Progenitor cell of endocrine pancreas (in vitro differentiated cells): ENCODE measurements around the gene PAK1IP1. TPM values are rescaled to one million over a fixed set of nuclear protein-coding genes. Genes with fewer than 3 reads are reported as not detected.
A peak's percentile ranks its signal among the peaks of the same experiment; 100 is the strongest.
"Not testable (repeated sequence)": the region's sequence is repeated elsewhere in the genome, so short reads cannot be mapped to it uniquely, and the experiment has no call there.

Experiments
- DNase-seq: peaks from one replicate; pipeline ENCODE4 v3.0.0; 2021; ENCODE audit warnings: low spot score; ENCODE audit not compliant: unreplicated experiment
- H3K27ac Mint-ChIP-seq: 2 replicates; pipeline ENCODE4 v1.8.0; 2021; ENCODE audit warnings: mild to moderate bottlenecking, moderate library complexity, mixed read lengths
- H3K27me3 Mint-ChIP-seq: 2 replicates; pipeline ENCODE4 v1.8.0; 2021; ENCODE audit warnings: mixed read lengths
- H3K36me3 Mint-ChIP-seq: 2 replicates; pipeline ENCODE4 v1.8.0; 2022; ENCODE audit warnings: mixed read lengths; ENCODE audit not compliant: insufficient read depth
- H3K4me1 Mint-ChIP-seq: 2 replicates; pipeline ENCODE4 v1.8.0; 2021; ENCODE audit warnings: low read depth, mixed read lengths
- H3K4me3 Mint-ChIP-seq: 2 replicates; pipeline ENCODE4 v1.8.0; 2021; ENCODE audit warnings: low read depth, mild to moderate bottlenecking, moderate library complexity, mixed read lengths
- H3K9me3 Mint-ChIP-seq: 2 replicates; pipeline ENCODE4 v1.8.0; 2021; ENCODE audit warnings: low read depth, mixed read lengths
- long read RNA-seq: library from polyadenylated mRNA; unstranded; transcript quantifications from one replicate; pipeline ENCODE4 v2.0.0, GENCODE V29; 2020
- total RNA-seq: library from RNA; stranded (reverse); gene quantifications from 2 replicates; pipeline ENCODE4 v1.2.1, GENCODE V29; 2021
- TF ChIP-seq, protein P1 (sequence below): fragments of 200-600 bp; sonication (generic); IDR thresholded peaks from one replicate; pipeline ENCODE4 v1.5.0; 2021; ENCODE audit warnings: antibody characterized with exemption, mild to moderate bottlenecking; ENCODE audit not compliant: unreplicated experiment

PAK1IP1 gene, protein sequence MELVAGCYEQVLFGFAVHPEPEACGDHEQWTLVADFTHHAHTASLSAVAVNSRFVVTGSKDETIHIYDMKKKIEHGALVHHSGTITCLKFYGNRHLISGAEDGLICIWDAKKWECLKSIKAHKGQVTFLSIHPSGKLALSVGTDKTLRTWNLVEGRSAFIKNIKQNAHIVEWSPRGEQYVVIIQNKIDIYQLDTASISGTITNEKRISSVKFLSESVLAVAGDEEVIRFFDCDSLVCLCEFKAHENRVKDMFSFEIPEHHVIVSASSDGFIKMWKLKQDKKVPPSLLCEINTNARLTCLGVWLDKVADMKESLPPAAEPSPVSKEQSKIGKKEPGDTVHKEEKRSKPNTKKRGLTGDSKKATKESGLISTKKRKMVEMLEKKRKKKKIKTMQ
- total RNA-seq = 12.9 and 14.1 TPM in 2 replicates
- long read RNA-seq, transcript PAK1IP1-201 (10 exons, 1,800 nt) = major isoform, 21 of 40 reads
- long read RNA-seq, partial matches to known transcripts = 3 of 40 reads
- long read RNA-seq, other reads (novel, unspliced or antisense) = 16 of 40 reads

DNA sequence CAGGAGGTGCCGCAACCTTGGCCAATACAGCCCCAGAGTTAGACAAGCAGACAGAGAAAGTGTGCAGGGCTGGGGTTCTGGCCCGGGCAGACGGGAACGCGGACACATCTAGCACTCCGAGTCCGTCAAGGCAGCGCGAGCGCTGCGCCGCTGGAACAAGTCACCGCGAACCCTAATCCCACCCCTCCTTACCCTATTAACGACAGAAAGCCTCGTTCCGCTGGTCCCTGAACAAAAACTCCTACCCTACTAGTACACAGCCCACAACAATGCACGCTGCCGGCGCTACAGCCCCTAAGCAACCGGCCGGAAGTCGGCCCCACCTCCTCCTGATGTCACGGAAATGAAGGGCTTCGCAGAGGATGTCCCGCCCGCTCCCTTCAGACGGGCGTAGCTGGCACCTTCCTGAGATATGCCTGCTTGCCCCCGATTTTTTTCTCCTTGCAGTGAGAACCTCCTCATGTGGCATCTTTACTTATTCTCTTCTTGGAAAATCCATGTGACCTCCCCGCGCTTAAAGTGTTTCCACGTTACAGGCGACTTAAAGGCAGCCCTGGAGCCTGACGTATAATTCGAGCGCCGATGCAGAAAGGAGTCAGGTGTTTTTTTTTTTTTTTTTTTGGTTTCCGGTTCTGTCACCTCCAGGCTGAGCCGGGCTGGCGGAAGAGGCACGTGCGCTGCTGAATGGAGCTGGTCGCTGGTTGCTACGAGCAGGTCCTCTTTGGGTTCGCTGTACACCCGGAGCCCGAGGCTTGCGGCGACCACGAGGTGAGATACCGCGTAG, at the start of gene PAK1IP1, which contains the start of gene C6orf52:
TSS of gene PAK1IP1 (plus strand) at position 671 of the 784 bp plus-strand sequence. CDS start at position 685, 14 bp downstream.
TSS of gene C6orf52 (minus strand) at position 315 of the 784 bp plus-strand sequence. CDS start 7,066 bp downstream, outside the sequence.
- Mint-ChIP-seq H3K27ac (peak within 1 kb of the TSS; percentile 100), H3K4me1 (peaks cover 40% of the 10 kb centered on the region), H3K27me3 (no peaks in the 10 kb centered on the region), H3K4me3 (peak within 1 kb of the TSS; percentile 97), H3K9me3 (no peaks in the 10 kb centered on the region), H3K36me3 (peaks cover 2% of the 10 kb centered on the region)
- TF ChIP-seq, protein P1, sequence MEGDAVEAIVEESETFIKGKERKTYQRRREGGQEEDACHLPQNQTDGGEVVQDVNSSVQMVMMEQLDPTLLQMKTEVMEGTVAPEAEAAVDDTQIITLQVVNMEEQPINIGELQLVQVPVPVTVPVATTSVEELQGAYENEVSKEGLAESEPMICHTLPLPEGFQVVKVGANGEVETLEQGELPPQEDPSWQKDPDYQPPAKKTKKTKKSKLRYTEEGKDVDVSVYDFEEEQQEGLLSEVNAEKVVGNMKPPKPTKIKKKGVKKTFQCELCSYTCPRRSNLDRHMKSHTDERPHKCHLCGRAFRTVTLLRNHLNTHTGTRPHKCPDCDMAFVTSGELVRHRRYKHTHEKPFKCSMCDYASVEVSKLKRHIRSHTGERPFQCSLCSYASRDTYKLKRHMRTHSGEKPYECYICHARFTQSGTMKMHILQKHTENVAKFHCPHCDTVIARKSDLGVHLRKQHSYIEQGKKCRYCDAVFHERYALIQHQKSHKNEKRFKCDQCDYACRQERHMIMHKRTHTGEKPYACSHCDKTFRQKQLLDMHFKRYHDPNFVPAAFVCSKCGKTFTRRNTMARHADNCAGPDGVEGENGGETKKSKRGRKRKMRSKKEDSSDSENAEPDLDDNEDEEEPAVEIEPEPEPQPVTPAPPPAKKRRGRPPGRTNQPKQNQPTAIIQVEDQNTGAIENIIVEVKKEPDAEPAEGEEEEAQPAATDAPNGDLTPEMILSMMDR = no peak
- DNase-seq = peak; percentile 66

DNA sequence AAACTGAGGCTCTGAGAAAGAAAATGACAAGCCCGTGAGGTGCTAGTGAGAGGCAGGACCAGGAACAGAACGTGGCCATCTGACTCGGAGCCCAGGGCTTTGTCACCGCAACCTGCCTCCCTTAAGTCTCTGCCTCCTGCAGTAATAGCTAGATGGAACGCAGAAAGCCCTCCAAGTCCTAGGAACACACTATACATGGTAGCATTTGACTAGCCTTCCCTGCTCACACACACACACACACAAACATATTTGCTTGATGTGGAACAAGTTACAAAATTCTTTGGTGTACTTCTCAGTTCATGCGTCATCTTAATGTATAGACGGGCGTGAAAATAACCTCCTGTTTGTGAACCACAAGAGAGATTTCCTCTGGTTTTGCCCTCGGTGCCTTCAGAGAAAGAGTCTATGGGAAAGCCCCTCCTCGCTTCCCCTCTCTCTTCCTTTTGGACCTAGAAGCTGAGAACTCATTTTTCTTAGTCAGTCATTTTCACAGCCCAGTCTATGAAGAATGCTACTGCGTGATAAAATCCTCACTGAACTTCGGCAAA, 39.2 kb upstream of the PAK1IP1 start:
- Mint-ChIP-seq H3K4me1 (no peaks in the 10 kb centered on the region), H3K27me3 (peaks cover 38% of the 10 kb centered on the region), H3K9me3 (no peaks in the 10 kb centered on the region), H3K27ac (no peak overlapping the region), H3K36me3 (no peaks in the 10 kb centered on the region), H3K4me3 (no peak overlapping the region)
- DNase-seq = no peak
- TF ChIP-seq, protein P1 = no peak

DNA sequence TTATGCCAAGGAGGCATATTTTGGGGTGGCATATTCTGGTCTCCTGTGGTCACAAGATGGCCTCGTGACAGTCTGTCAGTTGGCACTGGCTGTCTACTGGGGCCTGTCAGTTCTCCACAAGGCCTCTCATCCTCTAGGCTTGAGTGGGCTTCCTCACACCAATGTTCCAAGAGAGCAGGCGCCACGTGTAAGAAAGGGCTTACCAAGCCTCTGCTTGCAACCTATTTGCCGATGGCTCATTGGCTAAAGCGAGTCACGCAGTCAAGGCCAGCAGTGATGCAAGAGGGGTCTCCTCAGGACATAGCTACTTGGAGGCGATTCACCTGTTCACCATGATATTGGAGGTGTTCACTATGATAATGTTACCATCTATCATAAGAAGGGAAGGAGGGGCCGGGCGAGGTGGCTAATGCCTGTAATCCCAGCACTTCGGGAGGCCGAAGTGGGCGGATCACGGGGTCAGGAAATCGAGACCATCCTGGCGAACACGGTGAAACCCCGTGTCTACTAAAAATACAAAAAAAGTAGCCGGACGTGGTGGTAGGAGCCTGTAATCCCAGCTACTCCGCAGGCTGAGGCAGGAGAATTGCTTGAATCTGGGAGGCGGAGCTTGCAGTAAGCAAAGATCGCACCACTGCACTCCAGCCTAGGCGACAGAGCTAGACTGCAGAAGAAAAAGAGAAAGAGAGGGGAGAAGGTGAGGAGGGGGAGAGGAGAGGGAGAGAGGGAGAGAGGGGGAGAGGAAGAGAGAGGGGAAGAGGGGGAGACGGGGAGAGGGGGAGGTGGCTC, 35.7 kb upstream of the PAK1IP1 start:
- H3K27me3 Mint-ChIP-seq = peaks cover 27% of the 10 kb centered on the region
- no peak for DNase-seq
- H3K9me3 Mint-ChIP-seq = peaks cover 4% of the 10 kb centered on the region
- TF ChIP-seq, protein P1 = no peak
- H3K4me3 Mint-ChIP-seq = peak overlapping the region; percentile 69
- H3K36me3 Mint-ChIP-seq = peaks cover under 1% of the 10 kb centered on the region
- no peaks in the 10 kb centered on the region for H3K4me1 Mint-ChIP-seq
- H3K27ac Mint-ChIP-seq = no peak overlapping the region

DNA sequence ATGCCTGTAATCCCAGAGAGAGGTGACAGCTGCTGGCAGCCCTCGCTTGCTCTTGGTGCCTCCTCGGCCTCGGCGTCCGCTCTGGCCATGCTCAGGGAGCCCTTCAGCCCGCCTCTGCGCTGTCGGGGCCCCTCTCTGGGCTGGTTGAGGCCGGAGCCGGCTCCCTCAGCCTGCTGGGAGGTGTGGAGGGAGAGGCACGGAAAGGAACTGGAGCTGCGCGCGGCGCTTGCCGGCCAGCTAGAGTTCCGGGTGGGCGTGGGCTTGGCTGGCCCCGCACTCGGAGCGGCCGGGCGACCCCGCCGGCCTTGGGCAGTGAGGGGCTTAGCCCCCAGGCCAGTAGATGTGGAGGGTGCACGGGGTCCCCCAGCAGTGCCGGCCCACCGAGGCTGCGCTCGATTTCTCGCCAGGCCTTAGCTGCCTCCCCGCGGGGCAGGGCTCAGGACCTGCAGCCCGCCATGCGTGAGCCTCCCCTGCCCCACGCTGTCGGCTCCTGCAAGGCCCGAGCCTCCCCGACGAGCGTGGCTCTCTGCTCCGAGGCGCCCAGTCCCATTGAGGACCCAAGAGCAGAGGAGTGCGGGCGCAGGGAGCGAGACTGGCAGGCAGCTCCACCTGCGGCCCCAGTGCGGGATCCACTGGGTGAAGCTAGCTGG, 34.9 kb upstream of the PAK1IP1 start:
- Mint-ChIP-seq H3K27ac (no peak overlapping the region), H3K36me3 (peaks cover 1% of the 10 kb centered on the region), H3K27me3 (peaks cover 27% of the 10 kb centered on the region), H3K4me1 (no peaks in the 10 kb centered on the region), H3K4me3 (peak overlapping the region; percentile 69), H3K9me3 (peaks cover 7% of the 10 kb centered on the region)
- DNase-seq = peak; percentile 41
- TF ChIP-seq, protein P1 = no peak

DNA sequence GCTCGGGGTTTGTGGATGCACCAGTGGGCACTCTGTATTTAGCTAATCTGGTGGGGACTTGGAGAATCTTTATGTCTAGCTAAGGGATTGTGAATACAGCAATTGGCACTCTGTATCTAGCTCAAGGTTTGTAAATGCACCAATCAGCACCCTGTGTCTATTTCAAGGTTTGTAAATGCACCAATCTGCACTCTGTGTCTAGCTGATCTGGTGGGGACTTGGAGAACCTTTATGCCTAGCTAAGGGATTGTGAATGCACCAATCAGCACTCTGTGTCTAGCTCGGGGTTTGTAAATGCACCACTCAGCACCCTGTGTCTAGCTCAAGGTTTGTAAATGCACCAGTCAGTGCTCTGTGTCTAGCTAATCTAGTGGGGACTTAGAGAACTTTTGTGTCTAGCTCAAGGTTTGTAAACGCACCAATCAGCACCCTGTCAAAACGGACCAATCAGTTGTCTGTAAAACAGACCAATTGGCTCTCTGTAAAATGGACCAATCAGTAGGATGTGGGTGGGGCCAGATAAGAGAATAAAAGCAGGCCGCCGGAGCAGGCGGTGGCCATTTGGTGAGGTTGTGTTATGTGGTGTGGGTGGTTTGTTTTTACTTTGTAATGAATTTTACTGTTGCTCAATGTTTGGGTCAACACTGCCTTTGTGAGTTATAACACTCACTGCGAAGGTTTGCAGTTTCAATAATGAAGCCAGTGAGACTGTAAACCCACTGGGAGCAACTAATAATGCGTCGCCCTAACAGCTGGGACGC, 34.2 kb upstream of the PAK1IP1 start:
- peaks cover 19% of the 10 kb centered on the region for H3K27me3 Mint-ChIP-seq
- H3K9me3 Mint-ChIP-seq, H3K36me3 Mint-ChIP-seq, H3K27ac Mint-ChIP-seq, DNase-seq, H3K4me1 Mint-ChIP-seq: not testable (repeated sequence)
- H3K4me3 Mint-ChIP-seq = peak overlapping the region; percentile 69
